Activated CD8-positive, alpha-beta memory T cell treated with anti-CD3 and anti-CD28 coated beads for 1 hour (primary cell): ENCODE data around the gene CORO1C.
"Not testable (repeated sequence)": the region's sequence is repeated elsewhere in the genome, so short reads cannot be mapped to it uniquely, and the experiment has no call there.

Experiments used
- DNase-seq, 2 donors: peaks; one replicate each; pipeline ENCODE4 v3.0.0-alpha.2; 2020; ENCODE audit warnings: low read depth in 1 of 2; ENCODE audit errors: extremely low read depth in 1 of 2

Gene CORO1C

DNA sequence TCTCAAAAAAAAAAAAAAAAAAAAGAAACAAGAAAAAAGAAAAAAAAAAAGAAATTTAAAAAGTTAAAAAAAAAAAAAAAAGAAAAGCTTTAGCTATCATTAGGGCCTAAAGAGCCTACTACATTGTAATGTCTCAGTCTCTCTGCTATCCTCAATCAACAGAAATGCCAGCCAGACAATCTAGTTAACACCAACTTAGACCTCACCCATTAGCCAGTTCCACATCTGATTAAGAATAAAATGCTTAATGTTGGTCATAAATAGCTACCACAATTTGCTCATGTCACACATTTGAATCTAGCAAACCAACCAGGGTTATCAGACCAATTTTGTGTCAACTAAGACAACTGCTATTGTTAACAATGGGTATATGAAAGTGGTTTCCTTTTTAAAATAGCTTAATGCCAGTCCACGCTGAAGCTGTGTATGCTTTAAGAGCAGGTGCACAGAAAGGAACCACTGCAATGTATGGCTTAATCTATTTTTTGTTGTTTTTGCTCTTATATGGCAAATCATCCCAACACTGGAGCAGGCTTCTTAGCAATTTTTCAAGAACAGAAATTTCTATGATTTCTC is 52.1 kb downstream of the CORO1C start:
- DNase-seq = no peak

DNA sequence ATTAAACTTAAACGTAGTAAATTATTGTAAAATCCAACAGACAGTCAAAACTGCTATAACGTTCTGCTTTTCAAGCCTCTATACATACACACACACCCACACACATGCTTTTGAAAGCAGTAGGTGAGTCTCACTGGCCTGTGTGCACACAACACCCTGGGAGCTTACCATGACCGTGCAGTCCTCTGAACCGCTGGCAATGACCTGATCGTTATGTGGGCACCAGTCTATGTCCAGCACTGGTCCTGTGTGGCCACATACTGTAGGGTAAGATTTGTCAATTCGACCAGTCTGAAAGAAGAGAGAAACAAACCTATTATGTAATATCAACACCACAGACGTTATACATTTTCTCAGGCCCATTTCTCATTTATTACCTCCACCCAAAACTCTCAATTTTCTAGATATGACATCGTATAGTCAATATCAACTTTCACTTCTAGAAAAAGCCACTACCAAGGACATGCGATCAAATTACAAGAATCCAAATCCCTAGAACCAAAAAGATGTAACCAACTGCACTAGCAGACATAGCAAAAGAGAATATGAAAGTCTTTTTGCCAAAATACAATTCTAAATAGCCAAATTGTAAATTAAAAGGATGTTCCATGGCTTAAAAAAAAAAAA is 53.1 kb downstream of the CORO1C start:
- no peak for DNase-seq

DNA sequence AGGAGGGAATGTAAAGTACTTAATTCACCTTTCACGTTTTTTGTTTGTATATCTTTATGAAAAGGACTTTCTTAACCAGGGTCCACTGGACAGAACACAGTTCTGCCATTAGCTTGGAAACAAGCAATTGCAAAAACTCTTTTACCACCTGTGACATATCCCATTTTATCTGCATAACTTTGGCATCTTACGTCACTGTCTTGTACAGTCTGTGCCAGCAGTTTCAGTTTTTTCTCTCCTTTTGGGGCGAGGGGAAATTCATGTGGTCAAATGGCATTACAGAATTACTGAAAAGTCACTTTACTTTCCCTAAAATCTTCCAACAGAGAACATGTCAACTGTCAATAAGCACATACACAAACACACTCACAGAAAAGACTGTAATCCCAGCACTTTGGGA is 53.9 kb downstream of the CORO1C start:
- no peak for DNase-seq

- no peak for DNase-seq
These were observed 54.6 kb downstream of the CORO1C start for GRCh38 chr12:108676707-108677106.

- DNase-seq = no peak
These were observed 55.5 kb downstream of the CORO1C start for GRCh38 chr12:108675792-108676191.

- no peak for DNase-seq
These were observed 59.3 kb downstream of the CORO1C start for GRCh38 chr12:108672054-108672453.

GRCh38 chr12:108671110-108671509 is 60.2 kb downstream of the CORO1C start:
- DNase-seq = no peak

DNA sequence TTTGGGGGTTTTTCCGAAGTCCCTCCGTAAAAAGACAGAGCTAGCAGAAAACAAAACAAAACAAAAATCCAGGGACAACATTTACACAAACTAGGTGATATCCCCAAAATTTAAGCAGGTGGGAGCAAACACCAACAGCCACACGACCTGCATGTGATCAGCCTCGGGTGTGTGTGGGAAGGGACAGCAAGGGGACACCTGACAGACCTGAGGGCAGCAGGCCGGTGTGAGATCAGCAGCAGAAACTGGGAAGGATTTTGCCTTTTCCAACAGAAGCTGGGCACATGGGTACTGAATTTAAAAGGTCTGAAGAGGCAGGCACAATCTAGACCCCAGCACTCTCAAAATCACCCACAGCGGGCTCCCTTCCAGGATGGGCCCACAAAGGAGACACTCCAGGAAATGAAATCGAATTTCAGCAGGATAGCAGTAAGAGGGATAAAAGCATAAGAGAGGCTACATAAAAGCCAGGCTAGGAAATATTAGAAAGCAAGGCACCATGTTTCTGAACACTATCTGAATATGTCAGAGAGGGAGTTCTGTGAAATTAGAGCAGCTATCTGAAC is 61.2 kb downstream of the CORO1C start:
- DNase-seq = no peak

- no peak for DNase-seq
These were observed 62.8 kb downstream of the CORO1C start for GRCh38 chr12:108668542-108668941.

DNA sequence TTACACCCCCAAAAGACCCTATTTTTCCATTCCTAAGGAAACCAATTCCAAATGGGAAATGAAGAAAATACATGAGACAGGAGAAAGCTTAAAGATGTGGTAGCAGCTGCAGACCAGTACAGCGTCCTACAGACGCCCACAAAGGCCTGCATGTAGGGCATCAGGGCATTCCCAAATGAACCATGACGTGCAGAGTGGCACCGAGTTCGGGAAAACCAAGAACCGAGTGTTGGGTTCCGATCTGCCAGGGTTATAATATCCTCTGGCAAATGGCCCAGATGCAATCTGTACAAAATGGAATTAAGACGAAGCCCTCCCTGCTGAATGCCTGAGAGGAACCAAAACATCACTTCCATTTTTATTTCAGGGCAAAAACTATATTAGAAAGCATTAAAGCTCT is 63.3 kb downstream of the CORO1C start:
- no peak for DNase-seq

DNA sequence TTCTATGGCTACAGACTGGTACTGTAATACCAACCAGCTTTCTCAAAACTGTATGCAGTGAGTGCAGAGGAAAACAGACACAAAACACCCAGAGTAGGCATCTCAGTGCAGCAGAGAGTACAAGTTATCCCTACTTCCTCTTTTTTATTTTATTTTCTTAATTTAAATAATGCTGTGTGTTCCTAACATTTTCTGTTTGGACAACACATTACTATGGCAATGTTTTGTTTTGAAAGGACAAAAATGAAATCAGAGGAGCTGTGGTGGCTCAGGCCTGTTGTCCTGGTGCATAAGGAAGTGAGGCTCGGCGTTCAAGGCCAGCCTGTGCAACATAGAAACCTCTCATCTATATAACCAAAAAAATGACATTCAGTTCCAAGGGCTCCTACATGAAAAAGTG is 64.0 kb downstream of the CORO1C start:
- DNase-seq = no peak

DNA sequence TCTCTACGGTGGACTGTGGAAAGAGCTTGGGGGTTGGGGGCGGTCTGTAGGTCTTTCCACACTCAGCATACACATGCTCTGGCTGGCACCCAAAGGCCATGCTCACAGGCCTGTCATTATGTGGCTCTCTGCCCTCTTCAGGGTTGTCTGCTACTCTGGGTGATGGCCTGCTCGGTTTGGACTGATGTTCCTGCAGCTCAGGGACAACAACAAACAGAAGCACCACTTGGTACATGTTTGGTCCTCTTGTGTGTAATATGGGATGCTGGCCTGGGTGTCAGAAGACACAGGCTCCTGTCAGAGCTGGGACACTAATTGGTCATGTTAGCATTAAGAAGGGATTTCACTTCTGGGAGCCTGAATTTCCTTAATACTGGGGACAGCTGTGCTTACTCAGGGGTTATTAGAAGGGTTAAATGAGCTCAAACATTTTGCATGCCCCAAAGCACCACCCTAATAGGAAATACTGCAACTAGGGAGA is 64.9 kb downstream of the CORO1C start:
- no peak for DNase-seq

GRCh38 chr12:108665608-108666202 is 65.6 kb downstream of the CORO1C start:
- no peak for DNase-seq

DNA sequence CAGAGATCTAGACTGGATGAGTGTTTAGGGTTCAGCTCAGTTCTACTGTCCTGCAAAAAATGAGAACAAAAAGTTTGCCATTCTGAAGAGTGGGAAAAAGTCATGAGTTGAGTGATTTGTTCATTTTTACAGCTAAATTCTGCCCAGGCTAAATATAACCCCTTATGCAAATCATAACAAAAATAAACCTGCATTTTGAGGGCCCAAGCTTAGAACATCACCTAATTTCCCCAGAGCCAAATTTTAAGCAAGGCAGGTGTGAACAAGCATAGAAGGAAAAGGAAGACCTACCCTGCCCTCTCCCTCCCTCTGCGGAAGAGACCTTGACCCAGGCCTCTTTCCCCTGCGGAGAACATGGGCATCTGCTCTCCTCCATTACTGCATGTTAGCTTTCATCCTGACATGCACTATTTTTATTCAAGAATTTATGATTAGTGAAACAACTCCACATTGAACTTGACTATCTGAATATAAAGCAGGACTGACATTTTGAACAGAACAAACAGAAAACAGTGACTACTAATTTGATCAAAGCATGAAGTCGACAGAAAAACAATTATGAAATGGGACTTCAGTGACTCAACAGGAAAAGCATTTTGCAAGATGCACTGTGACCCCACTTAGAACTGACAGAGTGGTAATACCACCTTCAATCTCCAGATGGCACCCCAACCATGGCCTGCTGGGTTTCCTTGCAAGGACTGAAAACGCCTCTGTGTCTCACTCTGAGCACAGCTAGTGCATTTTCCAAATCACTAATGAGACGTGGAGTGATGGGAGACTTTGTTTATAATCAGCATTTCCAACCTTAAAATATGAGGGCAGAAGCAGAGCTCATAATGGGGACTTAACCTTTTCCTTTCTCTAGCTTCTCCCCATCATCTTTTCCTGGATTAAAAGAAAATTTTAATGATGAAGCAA is 66.7 kb downstream of the CORO1C start:
- DNase-seq = peak; percentile 60 to 70

- DNase-seq = no peak
These were observed 67.8 kb downstream of the CORO1C start for GRCh38 chr12:108663324-108664015.

- not testable (repeated sequence) for DNase-seq
These were observed 73.2 kb downstream of the CORO1C start for GRCh38 chr12:108658115-108658514.

DNA sequence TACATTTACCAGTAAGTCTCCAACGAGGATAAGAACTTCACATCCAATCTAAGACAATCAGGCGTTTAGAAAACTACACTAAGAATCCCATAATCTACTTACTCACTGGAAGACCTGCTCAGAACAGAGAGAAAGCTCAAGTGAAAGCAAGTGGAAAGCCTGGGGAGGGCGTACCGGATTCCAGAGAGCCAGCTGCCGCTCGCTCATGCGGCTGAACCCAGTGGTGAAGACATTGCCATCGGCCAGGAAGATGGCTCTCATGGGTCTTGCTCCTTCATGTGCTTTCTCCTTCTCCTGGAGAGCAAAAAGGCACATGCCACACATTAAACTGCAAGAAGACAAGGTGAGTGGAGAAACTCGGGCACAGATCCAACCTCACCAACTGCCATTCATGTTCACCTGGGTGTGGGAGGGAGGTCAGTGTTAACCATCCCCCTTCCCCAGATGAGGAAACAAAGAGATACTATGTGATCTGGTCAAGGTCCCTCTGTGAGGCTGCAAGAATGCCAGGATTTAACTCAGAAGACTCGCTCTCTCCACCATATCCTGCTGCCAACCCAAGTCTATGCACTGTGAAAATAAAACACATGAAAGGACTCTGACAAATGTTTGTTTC is 74.1 kb downstream of the CORO1C start:
- no peak for DNase-seq

DNA sequence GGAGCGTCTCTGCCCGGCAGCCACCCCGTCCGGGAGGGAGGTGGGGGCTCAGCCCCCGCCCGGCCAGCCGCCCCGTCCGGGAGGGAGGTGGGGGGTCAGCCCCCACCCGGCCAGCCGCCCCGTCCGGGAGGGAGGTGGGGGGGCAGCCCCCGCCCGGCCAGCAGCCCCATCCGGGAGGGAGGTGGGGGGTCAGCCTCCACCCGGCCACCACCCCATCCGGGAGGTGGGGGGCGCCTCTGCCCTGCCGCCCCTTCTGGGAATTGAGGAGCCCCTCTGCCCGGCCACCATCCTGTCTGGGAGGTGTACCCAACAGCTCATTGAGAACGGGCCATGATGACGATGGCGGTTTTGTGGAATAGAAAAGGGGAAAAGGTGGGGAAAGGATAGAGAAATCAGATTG is 75.1 kb downstream of the CORO1C start:
- not testable (repeated sequence) for DNase-seq

DNA sequence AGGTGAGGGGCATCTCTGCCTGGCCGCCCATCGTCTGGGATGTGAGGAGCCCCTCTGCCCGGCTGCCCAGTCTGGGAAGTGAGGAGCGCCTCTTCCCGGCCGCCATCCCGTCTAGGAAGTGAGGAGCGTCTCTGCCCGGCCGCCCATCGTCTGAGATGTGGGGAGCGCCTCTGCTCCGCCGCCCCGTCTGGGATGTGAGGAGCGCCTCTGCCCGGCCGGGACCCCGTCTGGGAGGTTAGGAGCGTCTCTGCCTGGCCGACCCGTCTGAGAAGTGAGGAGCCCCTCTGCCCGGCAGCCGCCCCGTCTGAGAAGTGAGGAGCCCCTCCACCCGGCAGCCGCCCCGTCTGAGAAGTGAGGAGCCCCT is 75.5 kb downstream of the CORO1C start:
- not testable (repeated sequence) for DNase-seq

DNA sequence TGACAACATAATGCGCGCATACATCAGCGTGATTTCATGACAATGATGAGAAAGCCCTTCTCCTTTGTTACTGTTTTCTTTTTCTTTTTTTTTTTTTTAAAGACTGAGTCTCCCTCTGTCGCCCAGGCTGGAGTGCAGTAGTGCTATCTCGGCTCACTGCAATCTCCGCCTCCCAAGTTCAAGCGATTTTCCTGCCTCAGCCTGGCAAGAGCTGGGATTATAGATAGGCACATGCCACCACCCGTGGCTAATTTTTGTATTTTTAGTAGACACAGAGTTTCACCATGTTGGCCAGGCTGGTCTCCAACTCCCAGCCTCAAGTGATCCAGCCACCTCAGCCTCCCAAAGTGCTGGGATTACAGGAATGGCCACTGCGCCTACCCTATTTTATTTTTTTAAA is 76.7 kb downstream of the CORO1C start:
- DNase-seq = not testable (repeated sequence)
